HG02678 (cell line): Measurements from ENCODE around the gene CLASRP.

ENCODE experiments used
- ATAC-seq: cut with Tn5 transposase; IDR thresholded peaks from one replicate; pipeline ENCODE4 v1.9.1; 2021; ENCODE audit warnings: mild to moderate bottlenecking, moderate library complexity; ENCODE audit not compliant: unreplicated experiment

The CLASRP gene

GRCh38 chr19:45019187-45019586 lies 19.7 kb upstream of the CLASRP start:
- ATAC-seq: no peak

GRCh38 chr19:45020071-45020470 lies 18.8 kb upstream of the CLASRP start:
- no peak for ATAC-seq

GRCh38 chr19:45021971-45022370 lies 16.9 kb upstream of the CLASRP start:
- ATAC-seq: no peak

DNA sequence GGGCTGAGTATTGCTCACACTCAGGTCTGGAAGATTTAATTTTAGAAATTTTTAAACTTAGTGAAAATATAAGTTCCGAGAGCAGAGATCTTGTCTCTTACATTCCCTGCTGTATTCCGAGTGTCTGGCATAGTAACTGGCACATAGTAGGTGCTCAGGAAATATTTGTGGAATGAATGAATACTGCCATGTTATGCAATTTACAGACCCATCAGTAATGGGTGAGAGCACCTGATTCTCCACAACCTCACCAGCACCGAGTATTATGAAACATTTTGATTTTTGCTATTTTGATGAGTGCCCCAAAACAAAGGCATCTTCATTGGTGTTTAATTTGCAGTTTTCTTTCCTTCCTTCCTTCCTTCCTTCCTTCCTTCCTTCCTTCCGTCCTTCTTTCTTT lies 15.8 kb upstream of the CLASRP start:
- ATAC-seq: no peak

DNA sequence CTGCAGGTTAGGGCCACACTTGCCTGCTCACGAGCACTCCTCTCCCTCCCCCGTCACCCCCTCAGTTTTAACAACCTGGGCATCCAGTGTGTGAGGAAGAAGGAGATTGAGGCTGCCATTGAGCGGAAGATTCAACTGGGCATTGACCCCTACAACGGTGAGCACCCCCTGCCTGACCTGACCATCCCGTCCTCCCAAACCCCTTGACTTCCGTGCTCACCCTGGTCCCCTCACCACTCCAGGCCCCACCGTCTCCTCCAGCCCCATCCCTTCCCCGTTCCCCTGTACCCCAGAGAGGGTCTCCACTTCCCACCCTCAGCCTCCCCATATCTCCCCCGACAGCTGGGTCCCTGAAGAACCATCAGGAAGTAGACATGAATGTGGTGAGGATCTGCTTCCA lies 13.6 kb upstream of the CLASRP start:
- ATAC-seq: no peak

DNA sequence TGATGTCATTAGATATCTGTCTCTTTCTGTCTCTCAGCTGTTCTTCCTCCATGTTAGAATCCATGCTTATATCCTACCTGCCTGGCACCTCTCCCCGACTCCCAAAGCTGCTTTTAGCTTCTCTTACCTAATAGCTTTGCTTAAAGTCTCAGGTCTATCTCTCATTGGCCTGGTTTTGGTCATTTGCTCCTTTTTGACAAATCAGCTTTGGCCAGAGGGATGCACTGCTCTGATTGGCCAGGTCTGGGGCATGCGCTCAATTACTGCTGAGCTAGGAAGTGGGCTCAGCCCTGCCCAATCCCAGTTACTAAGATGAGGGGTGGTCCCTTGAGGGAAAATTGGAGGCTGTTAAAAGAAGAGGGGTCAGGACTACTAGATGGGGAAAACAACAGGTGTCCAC lies 11.5 kb upstream of the CLASRP start:
- no peak for ATAC-seq

DNA sequence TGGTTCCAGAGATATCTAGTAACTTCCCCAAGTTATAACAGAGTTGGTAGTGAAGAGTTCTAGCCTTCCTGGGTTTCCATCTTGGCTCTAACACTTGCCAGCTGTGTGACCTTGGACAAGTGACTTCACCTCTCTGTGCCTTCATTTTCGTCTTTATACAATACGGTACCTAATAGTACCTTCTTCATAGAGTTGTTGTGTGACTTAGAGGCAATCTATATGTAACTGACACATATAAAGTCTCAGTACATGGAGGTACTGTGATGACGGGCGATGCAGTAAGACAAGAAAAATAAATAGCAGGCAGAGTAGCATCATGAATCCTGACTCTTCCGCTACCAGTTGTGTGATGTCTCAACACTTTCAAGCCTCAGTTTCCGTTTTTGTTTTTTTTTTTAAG lies 8.0 kb upstream of the CLASRP start:
- ATAC-seq: no peak

DNA sequence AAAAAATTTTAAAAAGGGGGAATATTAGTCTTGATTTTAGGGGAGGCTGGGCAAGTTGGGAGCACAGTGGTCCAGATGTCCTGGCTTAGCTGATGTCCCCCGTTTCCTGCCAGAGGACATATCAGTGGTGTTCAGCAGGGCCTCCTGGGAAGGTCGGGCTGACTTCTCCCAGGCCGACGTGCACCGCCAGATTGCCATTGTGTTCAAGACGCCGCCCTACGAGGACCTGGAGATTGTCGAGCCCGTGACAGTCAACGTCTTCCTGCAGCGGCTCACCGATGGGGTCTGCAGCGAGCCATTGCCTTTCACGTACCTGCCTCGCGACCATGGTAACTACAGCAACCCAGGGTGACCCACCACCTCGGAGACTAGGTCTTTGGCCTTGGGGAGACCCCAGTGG lies 6.4 kb upstream of the CLASRP start:
- ATAC-seq: no peak

DNA sequence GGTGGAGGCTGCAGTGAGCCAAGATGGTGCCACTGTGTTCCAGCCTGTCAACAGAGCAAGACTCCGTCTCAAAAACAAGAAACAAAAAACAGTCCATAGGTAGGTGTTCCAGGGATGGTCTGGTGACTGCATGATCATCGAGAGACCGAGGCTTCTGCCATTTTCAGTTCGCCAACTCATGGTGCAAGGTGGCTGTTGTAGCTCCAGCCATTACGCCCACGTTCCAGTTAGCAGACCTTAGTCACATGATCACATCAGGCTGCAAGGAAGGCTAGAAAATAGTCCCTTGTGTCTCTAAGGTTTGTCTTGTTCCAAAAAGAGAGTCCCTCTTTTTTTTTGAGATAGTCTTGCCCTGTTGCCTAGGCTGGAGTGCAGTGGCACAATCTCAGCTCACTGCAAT lies 3.1 kb upstream of the CLASRP start:
- no peak for ATAC-seq

DNA sequence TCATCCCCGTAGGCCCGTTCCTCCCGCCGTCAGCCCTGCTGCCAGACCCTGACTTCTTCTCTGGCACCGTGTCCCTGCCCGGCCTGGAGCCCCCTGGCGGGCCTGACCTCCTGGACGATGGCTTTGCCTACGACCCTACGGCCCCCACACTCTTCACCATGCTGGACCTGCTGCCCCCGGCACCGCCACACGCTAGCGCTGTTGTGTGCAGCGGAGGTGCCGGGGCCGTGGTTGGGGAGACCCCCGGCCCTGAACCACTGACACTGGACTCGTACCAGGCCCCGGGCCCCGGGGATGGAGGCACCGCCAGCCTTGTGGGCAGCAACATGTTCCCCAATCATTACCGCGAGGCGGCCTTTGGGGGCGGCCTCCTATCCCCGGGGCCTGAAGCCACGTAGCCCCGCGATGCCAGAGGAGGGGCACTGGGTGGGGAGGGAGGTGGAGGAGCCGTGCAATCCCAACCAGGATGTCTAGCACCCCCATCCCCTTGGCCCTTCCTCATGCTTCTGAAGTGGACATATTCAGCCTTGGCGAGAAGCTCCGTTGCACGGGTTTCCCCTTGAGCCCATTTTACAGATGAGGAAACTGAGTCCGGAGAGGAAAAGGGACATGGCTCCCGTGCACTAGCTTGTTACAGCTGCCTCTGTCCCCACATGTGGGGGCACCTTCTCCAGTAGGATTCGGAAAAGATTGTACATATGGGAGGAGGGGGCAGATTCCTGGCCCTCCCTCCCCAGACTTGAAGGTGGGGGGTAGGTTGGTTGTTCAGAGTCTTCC lies 1.3 kb upstream of the CLASRP start:
- no peak for ATAC-seq

GRCh38 chr19:45040059-45040771 lies 1.4 kb downstream of the CLASRP start:
- ATAC-seq: no peak

- no peak for ATAC-seq
Observed at GRCh38 chr19:45041125-45041524, 2.3 kb downstream of the CLASRP start.

DNA sequence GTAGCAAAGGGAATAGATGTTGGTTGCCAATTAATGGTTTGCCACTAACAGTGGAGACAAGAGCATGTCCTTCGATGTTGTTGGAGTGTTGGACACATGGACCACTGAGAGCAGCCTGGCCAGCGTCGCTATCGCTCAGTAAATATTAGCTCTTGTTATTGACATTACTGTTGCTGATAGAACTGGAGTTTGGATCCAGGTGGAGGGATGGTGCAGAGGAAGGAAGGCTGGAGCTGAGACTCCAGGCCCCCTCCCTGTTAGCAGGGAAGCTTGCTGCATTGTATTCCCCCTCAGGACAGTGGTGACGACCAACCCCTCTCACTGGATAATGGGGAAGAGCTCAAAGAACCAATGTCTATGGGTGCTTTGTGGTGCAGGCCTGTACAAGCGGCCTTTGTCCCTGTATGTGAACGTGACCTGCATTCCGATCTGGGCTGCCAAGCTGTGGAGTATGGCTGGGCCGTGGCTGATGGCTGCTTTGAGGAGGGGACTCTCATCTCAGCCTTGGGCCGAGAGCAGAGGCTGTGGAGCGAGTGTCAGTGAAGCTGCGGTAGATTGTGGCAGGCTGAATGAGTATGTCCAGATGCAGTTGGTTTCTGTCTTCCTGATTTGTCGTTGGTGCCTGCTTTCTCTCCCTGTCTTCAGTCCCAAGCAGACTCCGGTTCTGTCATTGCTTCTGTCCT lies 7.0 kb downstream of the CLASRP start:
- ATAC-seq: no peak

DNA sequence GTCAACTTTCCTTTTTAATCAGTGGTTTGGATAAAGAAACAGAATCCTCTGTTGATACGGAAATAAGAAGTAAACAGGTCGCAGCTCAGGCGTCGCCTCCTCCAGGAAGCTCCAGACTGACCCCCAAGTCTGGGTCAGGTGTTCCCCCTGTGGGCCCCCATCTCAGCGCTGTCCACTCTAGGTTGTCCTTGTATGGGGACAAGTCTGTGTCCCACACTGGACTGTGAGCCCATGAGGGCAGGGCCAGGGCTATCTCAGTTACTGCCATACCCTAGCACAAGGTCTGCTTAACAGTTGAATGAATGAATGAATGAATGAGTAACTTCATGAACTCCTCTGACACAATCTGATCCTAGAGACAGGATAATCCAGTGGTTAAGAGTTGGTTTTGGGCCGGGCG lies 7.5 kb downstream of the CLASRP start:
- no peak for ATAC-seq

DNA sequence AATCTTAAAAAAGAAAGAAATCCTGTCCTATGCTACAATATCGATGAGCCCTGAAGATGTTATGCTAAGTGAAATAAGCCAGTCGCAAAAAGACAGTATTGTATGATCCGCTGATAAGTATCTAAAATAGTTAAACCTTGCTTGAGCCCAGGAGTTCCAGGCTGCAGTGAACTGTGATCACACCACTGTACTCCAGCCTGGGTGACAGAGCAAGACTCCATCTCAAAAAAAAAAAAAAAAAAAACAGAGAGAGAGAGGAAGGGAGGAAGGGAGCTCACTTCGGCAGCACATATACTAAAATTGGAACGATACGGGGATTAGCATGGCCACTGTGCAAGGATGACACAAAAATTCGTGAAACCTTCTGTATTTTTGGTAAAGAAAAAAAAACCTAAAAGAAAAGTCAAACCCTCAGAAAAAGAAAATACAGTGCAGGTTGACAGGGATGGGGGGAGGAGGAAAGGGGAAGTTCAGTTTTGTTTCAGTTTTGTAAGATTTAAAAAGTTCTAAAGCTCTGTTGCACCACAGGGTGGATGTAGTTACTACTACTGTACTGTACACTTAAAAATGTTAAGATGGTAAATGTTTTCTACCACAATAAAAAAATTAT lies 8.4 kb downstream of the CLASRP start:
- peak; percentile 62 for ATAC-seq

- ATAC-seq: no peak
Observed at GRCh38 chr19:45049073-45049736, 10.4 kb downstream of the CLASRP start.

GRCh38 chr19:45050036-45050435 lies 11.2 kb downstream of the CLASRP start:
- ATAC-seq: no peak

DNA sequence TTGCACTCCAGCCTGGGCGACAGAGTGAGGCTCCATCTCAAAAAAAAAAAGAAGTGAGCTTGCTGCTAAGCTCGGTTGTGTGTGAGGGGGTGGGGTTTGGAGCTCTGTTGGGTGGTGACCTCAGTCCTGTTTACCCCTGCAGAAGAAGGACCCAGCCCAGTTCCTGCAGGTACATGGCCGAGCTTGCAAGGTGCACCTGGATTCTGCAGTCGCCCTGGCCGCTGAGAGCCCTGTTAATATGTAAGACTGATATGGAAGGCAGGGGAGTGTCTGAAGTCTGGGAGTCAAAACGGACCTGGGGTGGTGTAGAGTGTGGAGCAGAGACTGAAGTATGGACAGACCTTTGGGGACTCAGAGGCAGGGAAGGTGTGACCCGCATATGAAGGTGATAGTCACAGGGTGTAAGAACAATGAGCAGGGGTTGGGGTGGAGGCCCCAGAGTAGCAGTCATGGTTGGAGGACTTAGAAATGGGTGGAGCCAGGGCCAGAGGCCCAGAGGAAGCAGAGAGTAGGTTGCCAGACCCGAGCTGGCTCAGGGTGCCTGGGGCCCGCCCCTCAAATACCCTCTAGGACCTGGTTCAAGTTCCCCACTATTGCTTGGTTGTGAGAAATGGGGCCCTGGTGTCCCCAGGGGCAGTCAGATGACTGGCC lies 13.2 kb downstream of the CLASRP start:
- ATAC-seq: no peak

GRCh38 chr19:45056831-45057230 lies 18.0 kb downstream of the CLASRP start:
- ATAC-seq: no peak

DNA sequence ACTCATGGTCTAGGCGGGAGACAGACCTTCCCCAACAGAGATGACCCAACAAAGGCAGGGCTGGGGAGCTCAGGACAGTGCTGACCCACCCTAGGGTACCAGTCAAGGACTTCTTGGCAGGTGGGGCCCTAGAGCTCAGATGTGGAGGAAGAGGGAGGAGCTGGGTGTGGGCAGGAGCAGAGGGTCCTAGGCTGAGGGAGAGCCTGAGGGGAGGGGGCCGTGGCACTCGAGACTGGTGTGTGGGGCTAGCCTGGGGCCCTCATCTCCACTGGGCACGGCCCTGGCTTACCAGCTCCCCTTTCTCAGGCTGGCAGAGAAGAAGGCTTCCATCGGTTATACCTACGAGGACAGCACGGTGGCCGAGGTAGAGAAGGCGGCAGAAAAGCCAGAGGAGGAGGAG lies 18.6 kb downstream of the CLASRP start:
- ATAC-seq: no peak
